ENCODE results near the gene TRPM3.

TRPM3 gene

DNA sequence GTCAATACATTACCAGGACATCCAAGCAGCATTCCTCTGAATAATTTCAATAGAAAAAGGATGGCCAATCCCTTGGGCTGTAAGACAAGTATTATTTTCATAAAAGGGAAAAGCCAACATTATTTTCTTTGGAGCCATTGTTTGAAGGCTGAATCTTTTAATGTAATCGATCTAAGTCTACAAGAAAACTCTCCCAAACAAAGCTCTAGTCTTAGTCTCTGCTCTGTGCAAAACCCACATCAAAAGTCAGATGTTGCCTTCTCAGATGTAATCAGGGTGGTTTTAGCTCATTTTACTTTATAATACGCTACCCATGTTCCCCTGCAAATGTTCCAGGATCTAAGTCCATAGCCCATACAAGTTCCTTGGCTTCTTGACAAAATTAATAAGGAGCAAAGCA, 325.6 kb downstream of the TRPM3 start:
- Histone ChIP-seq H3K27ac (replicated peaks) (no peak overlapping the region), H3K27me3 (ENCODE audit: insufficient read depth, poor library complexity, severe bottlenecking) (no peaks in the 10 kb centered on the region), H3K4me3 (replicated peaks; ENCODE audit: insufficient read depth, low read length) (no peak overlapping the region)
- no peak for DNase-seq (ENCODE audit: low read depth in 1 of 2, low spot score in 1 of 2)
- TF ChIP-seq SPI1 (IDR thresholded peaks at IDR 0.05; ENCODE audit: borderline replicate concordance, low read depth) (no peak), POLR2AphosphoS5 (IDR thresholded peaks at IDR 0.05; ENCODE audit: low read depth) (no peak), GABPA (IDR thresholded peaks at IDR 0.05; ENCODE audit: low read depth) (no peak)
- TF ChIP-seq, protein P1, sequence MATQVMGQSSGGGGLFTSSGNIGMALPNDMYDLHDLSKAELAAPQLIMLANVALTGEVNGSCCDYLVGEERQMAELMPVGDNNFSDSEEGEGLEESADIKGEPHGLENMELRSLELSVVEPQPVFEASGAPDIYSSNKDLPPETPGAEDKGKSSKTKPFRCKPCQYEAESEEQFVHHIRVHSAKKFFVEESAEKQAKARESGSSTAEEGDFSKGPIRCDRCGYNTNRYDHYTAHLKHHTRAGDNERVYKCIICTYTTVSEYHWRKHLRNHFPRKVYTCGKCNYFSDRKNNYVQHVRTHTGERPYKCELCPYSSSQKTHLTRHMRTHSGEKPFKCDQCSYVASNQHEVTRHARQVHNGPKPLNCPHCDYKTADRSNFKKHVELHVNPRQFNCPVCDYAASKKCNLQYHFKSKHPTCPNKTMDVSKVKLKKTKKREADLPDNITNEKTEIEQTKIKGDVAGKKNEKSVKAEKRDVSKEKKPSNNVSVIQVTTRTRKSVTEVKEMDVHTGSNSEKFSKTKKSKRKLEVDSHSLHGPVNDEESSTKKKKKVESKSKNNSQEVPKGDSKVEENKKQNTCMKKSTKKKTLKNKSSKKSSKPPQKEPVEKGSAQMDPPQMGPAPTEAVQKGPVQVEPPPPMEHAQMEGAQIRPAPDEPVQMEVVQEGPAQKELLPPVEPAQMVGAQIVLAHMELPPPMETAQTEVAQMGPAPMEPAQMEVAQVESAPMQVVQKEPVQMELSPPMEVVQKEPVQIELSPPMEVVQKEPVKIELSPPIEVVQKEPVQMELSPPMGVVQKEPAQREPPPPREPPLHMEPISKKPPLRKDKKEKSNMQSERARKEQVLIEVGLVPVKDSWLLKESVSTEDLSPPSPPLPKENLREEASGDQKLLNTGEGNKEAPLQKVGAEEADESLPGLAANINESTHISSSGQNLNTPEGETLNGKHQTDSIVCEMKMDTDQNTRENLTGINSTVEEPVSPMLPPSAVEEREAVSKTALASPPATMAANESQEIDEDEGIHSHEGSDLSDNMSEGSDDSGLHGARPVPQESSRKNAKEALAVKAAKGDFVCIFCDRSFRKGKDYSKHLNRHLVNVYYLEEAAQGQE (IDR thresholded peaks at IDR 0.05; ENCODE audit: insufficient replicate concordance, low read depth), result no peak
- TF ChIP-seq, protein P2, sequence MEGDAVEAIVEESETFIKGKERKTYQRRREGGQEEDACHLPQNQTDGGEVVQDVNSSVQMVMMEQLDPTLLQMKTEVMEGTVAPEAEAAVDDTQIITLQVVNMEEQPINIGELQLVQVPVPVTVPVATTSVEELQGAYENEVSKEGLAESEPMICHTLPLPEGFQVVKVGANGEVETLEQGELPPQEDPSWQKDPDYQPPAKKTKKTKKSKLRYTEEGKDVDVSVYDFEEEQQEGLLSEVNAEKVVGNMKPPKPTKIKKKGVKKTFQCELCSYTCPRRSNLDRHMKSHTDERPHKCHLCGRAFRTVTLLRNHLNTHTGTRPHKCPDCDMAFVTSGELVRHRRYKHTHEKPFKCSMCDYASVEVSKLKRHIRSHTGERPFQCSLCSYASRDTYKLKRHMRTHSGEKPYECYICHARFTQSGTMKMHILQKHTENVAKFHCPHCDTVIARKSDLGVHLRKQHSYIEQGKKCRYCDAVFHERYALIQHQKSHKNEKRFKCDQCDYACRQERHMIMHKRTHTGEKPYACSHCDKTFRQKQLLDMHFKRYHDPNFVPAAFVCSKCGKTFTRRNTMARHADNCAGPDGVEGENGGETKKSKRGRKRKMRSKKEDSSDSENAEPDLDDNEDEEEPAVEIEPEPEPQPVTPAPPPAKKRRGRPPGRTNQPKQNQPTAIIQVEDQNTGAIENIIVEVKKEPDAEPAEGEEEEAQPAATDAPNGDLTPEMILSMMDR (IDR thresholded peaks at IDR 0.05; ENCODE audit: insufficient read depth, low read length), result no peak

DNA sequence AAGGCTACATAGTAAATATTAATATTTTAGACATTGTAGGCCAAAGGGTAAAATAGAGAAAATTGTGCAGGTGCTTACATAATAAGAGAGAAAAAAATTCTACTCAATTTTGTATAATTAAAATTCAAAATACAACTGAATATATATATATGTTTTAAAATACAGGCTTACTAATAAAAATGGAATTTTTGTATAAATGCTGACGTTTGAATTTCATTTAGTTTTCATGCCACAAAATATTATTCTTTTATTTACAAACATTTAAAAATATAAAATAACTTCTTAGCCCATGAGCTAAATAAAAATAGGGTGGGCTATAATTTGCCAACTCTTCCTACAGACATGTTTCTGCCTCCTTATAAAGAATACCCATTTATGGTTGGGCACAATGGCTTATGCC, 328.6 kb downstream of the TRPM3 start:
- TF ChIP-seq SPI1 (IDR thresholded peaks at IDR 0.05; ENCODE audit: borderline replicate concordance, low read depth) (no peak), POLR2AphosphoS5 (IDR thresholded peaks at IDR 0.05; ENCODE audit: low read depth) (no peak)
- TF ChIP-seq, protein P2 (IDR thresholded peaks at IDR 0.05; ENCODE audit: insufficient read depth, low read length), result no peak
- TF ChIP-seq, protein P1 (IDR thresholded peaks at IDR 0.05; ENCODE audit: insufficient replicate concordance, low read depth), result no peak
- no peak for DNase-seq (ENCODE audit: low read depth in 1 of 2, low spot score in 1 of 2)
- no peak overlapping the region for H3K27ac ChIP-seq (replicated peaks)
- H3K4me3 ChIP-seq (replicated peaks; ENCODE audit: insufficient read depth, low read length), result no peak overlapping the region
- no peaks in the 10 kb centered on the region for H3K27me3 ChIP-seq (ENCODE audit: insufficient read depth, poor library complexity, severe bottlenecking)

DNA sequence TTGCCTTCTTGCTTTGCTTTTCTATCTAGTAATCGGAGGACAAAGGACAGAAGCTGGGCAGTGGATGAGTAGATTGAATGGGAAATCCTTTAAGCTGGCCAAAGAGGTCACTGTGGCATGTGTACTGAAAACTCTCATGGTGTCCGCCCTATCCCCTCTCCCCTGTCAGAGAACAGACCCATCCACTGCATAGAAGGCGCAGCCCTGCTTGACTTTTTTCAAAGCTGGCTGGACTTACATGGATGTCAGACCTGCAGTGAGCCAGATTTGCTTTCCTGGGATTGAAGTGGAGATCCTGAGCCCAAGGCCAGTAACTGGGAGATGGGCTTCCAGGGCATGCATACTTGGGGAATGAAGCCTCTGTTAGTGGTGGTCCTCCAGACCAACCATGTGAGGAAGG, 329.5 kb downstream of the TRPM3 start:
- no peak overlapping the region for H3K27ac ChIP-seq (replicated peaks)
- no peak overlapping the region for H3K4me3 ChIP-seq (replicated peaks; ENCODE audit: insufficient read depth, low read length)
- no peak for DNase-seq (ENCODE audit: low read depth in 1 of 2, low spot score in 1 of 2)
- TF ChIP-seq GABPA (IDR thresholded peaks at IDR 0.05; ENCODE audit: low read depth) (no peak), SPI1 (IDR thresholded peaks at IDR 0.05; ENCODE audit: borderline replicate concordance, low read depth) (no peak), POLR2AphosphoS5 (IDR thresholded peaks at IDR 0.05; ENCODE audit: low read depth) (no peak)
- TF ChIP-seq, protein P2 (IDR thresholded peaks at IDR 0.05; ENCODE audit: insufficient read depth, low read length), result no peak
- TF ChIP-seq, protein P1 (IDR thresholded peaks at IDR 0.05; ENCODE audit: insufficient replicate concordance, low read depth), result no peak
- no peaks in the 10 kb centered on the region for H3K27me3 ChIP-seq (ENCODE audit: insufficient read depth, poor library complexity, severe bottlenecking)
